IMR-90 (cell line): ENCODE results near the gene SUPT3H. TPM values are rescaled to one million over a fixed set of nuclear protein-coding genes. Genes with fewer than 3 reads are reported as not detected.

Experiments
- ATAC-seq: fragments of 200-7000 bp; cut with Tn5 transposase; 2 replicates; pipeline ENCODE4 v1.9.1; 2020; ENCODE audit warnings: low read depth, mild to moderate bottlenecking, moderate library complexity
- BruUV-seq: library from RNA; stranded (reverse); fragments of 400-500 nt; replicated peaks from 2 replicates; lab custom pipeline; 2021; lab: Mats Ljungman, UMichigan
- CTCF ChIA-PET: fragments of 300-600 bp; formaldehyde crosslinking; extraction: SDS; loops from one replicate; lab custom pipeline; 2021; ENCODE audit warnings: antibody characterized with exemption; lab: Yijun Ruan, JAX
- POLR2A ChIA-PET: fragments of 300-600 bp; sonication (Branson Sonifier 250); formaldehyde crosslinking; loops from one replicate; lab custom pipeline; 2022; ENCODE audit warnings: antibody characterized with exemption; ENCODE audit not compliant: unreplicated experiment; lab: Charles Lee
- DNase-seq: peaks from one replicate; pipeline ENCODE4 v3.0.0; 2013
- H2AFZ ChIP-seq: replicated peaks from 2 replicates; pipeline ENCODE3; 2013; ENCODE audit warnings: low read length, mild to moderate bottlenecking; ENCODE audit not compliant: poor library complexity
- H2AK5ac ChIP-seq: 2 replicates; pipeline ENCODE4 v1.6.1; 2013; ENCODE audit warnings: low read depth, low read length, inconsistent platforms
- H2AK9ac ChIP-seq: replicated peaks from 2 replicates; pipeline ENCODE3; 2013; ENCODE audit warnings: mild to moderate bottlenecking, low read depth, low read length, moderate library complexity; ENCODE audit not compliant: poor library complexity
- H2BK120ac ChIP-seq: 2 replicates; pipeline ENCODE4 v1.6.1; 2013; ENCODE audit warnings: low read depth, low read length, inconsistent platforms
- H2BK15ac ChIP-seq: 3 replicates; pipeline ENCODE4 v1.6.1; 2013; ENCODE audit warnings: low read depth, low read length, inconsistent platforms
- H2BK20ac ChIP-seq: 2 replicates; pipeline ENCODE4 v1.6.1; 2013; ENCODE audit warnings: low read depth, mild to moderate bottlenecking, inconsistent platforms, low read length, moderate library complexity
- H2BK5ac ChIP-seq: 2 replicates; pipeline ENCODE4 v1.6.1; 2013; ENCODE audit warnings: mild to moderate bottlenecking, low read depth, low read length, inconsistent platforms; ENCODE audit not compliant: poor library complexity, severe bottlenecking
- H3K14ac ChIP-seq: replicated peaks from 2 replicates; pipeline ENCODE4 v1.6.1; 2013; ENCODE audit warnings: low read depth, low read length, inconsistent platforms
- H3K18ac ChIP-seq: 2 replicates; pipeline ENCODE4 v1.6.1; 2013; ENCODE audit warnings: low read depth, low read length, control low read depth
- H3K23ac ChIP-seq: 2 replicates; pipeline ENCODE4 v1.6.1; 2013; ENCODE audit warnings: low read depth, low read length, inconsistent platforms
- H3K27ac ChIP-seq: 2 replicates; pipeline ENCODE4 v1.5.1; 2013; ENCODE audit warnings: mild to moderate bottlenecking, control low read depth, low read length; ENCODE audit not compliant: insufficient read depth
- H3K27me3 ChIP-seq: 2 replicates; pipeline ENCODE4 v1.6.1; 2013; ENCODE audit warnings: low read length; ENCODE audit not compliant: control insufficient read depth, insufficient read depth
- H3K36me3 ChIP-seq: 2 replicates; pipeline ENCODE4 v1.6.1; 2013; ENCODE audit warnings: low read length, mixed read lengths; ENCODE audit not compliant: control insufficient read depth, insufficient read depth
- H3K4ac ChIP-seq: 2 replicates; pipeline ENCODE4 v1.6.1; 2013; ENCODE audit warnings: low read depth, low read length, inconsistent platforms
- H3K4me1 ChIP-seq: 2 replicates; pipeline ENCODE4 v1.6.1; 2013; ENCODE audit warnings: low read length, mixed read lengths; ENCODE audit not compliant: control insufficient read depth, insufficient read depth
- H3K4me2 ChIP-seq: 2 replicates; pipeline ENCODE4 v1.6.1; 2013; ENCODE audit warnings: low read depth, mild to moderate bottlenecking, control low read depth, low read length, moderate library complexity
- H3K4me3 ChIP-seq: 2 replicates; pipeline ENCODE4 v1.5.1; 2013; ENCODE audit warnings: low read depth, mild to moderate bottlenecking, control low read depth, low read length, moderate library complexity; ENCODE audit not compliant: insufficient read depth
- H3K56ac ChIP-seq: 2 replicates; pipeline ENCODE4 v1.6.1; 2013; ENCODE audit warnings: low read length, inconsistent platforms; ENCODE audit not compliant: insufficient read depth; ENCODE audit errors: extremely low read depth
- H3K79me1 ChIP-seq, 2 experiments: 2 replicates each; pipeline ENCODE4 v1.6.1; 2013; ENCODE audit warnings: low read length in 2 of 2, inconsistent platforms in 1 of 2, low read depth in 1 of 2
- H3K9ac ChIP-seq: 2 replicates; pipeline ENCODE4 v1.6.1; 2013; ENCODE audit warnings: low read depth, low read length, control low read depth
- H3K9me1 ChIP-seq: 2 replicates; pipeline ENCODE4 v1.6.1; 2013; ENCODE audit warnings: low read length, inconsistent platforms; ENCODE audit not compliant: insufficient read depth
- H3K9me3 ChIP-seq: 2 replicates; pipeline ENCODE4 v1.6.1; 2013; ENCODE audit warnings: low read length; ENCODE audit not compliant: control insufficient read depth, insufficient read depth
- H4K20me1 ChIP-seq: 2 replicates; pipeline ENCODE4 v1.6.1; 2013; ENCODE audit warnings: low read length, inconsistent platforms; ENCODE audit not compliant: insufficient read depth
- H4K5ac ChIP-seq: 2 replicates; pipeline ENCODE4 v1.6.1; 2013; ENCODE audit warnings: mild to moderate bottlenecking, low read depth, low read length, control low read depth
- H4K8ac ChIP-seq, 2 experiments: 2 replicates each; pipeline ENCODE4 v1.6.1; 2013; ENCODE audit warnings: low read depth in 2 of 2, low read length in 2 of 2, control low read depth in 1 of 2, inconsistent platforms in 1 of 2
- H4K91ac ChIP-seq: 2 replicates; pipeline ENCODE4 v1.6.1; 2013; ENCODE audit warnings: low read depth, low read length, inconsistent platforms; ENCODE audit not compliant: insufficient read depth
- BHLHE40 ChIP-seq: fragments of 150-350 bp; IDR thresholded peaks from 2 replicates; pipeline ENCODE4 v1.6.1; 2016; ENCODE audit warnings: mild to moderate bottlenecking, low read depth, low read length
- CEBPB ChIP-seq: IDR thresholded peaks from 2 replicates; pipeline ENCODE4 v1.6.1; 2012; ENCODE audit warnings: low read depth, low read length, improper control_type of control experiment
- CHD1 ChIP-seq: IDR thresholded peaks from 2 replicates; pipeline ENCODE4 v1.6.1; 2012; ENCODE audit warnings: low read depth, low read length, improper control_type of control experiment
- CTCF ChIP-seq: conservative IDR thresholded peaks from 2 replicates; pipeline ENCODE4 v1.5.1; 2012; ENCODE audit warnings: mild to moderate bottlenecking, low read depth, low read length, improper control_type of control experiment
- MAFK ChIP-seq: IDR thresholded peaks from 2 replicates; pipeline ENCODE4 v1.6.1; 2012; ENCODE audit warnings: low read depth, low read length, improper control_type of control experiment
- MAZ ChIP-seq: IDR thresholded peaks from 2 replicates; pipeline ENCODE4 v1.6.1; 2012; ENCODE audit warnings: low read depth, mild to moderate bottlenecking, low read length, improper control_type of control experiment, moderate library complexity, borderline replicate concordance
- MXI1 ChIP-seq: IDR thresholded peaks from 2 replicates; pipeline ENCODE4 v1.6.1; 2012; ENCODE audit warnings: low read depth, mild to moderate bottlenecking, low read length, moderate library complexity, borderline replicate concordance
- NFE2L2 ChIP-seq: fragments of 150-350 bp; IDR thresholded peaks from 2 replicates; pipeline ENCODE4 v1.6.1; 2016; ENCODE audit warnings: low read depth, mild to moderate bottlenecking, low read length
- POLR2A ChIP-seq: IDR thresholded peaks from 2 replicates; pipeline ENCODE4 v1.6.1; 2012; ENCODE audit warnings: mild to moderate bottlenecking, low read depth, low read length
- RAD21 ChIP-seq: IDR thresholded peaks from 2 replicates; pipeline ENCODE4 v1.6.1; 2012; ENCODE audit warnings: low read length, improper control_type of control experiment
- RCOR1 ChIP-seq: IDR thresholded peaks from 2 replicates; pipeline ENCODE4 v1.6.1; 2012; ENCODE audit warnings: mild to moderate bottlenecking, low read length, improper control_type of control experiment; ENCODE audit not compliant: insufficient replicate concordance
- RFX5 ChIP-seq: IDR thresholded peaks from 2 replicates; pipeline ENCODE4 v1.8.0; 2012; ENCODE audit warnings: low read depth, mild to moderate bottlenecking, low read length, moderate library complexity
- SMC3 ChIP-seq: fragments of 150-350 bp; IDR thresholded peaks from 2 replicates; pipeline ENCODE4 v1.6.1; 2016; ENCODE audit warnings: low read depth, mild to moderate bottlenecking, antibody characterized with exemption, low read length, moderate library complexity
- WGBS, 2 experiments: methylation state at CpG; one replicate each; pipeline versions ENCODE4 v1.1.5 to v1.1.7; 2013; ENCODE audit warnings: missing lambda C conversion rate in 2 of 2; ENCODE audit not compliant: insufficient read length in 1 of 2; ENCODE audit errors: extremely low coverage in 2 of 2; 5-methylcytosine and 5-hydroxymethylcytosine counted together
- dilution Hi-C: fragments of 300-500 bp; cut with HindIII; formaldehyde crosslinking; loops from one replicate; pipeline ENCODE4 v1.14.3; 2018; ENCODE audit warnings: low sequenced_read_pairs; ENCODE audit not compliant: unreplicated experiment
- in situ Hi-C: fragments of 300-500 bp; cut with MboI; formaldehyde crosslinking; loops from 3 replicates; pipeline ENCODE4 v1.14.3; 2019; ENCODE audit warnings: low sequenced_read_pairs, inconsistent platforms, mixed read lengths
- intact Hi-C: fragments of 100-400 bp; cut with micrococcal nuclease; formaldehyde crosslinking; loops from 2 replicates; pipeline ENCODE4 v1.10.0; 2022
- polyA plus RNA-seq, 3 experiments: library from polyadenylated mRNA; depleted of rRNA; stranded (reverse); fragments of >200 nt; gene quantifications; 2 replicates each; pipeline ENCODE4 v1.2.3, GENCODE V29; 2012; ENCODE audit warnings: low replicate concordance in 1 of 3
- total RNA-seq: library from RNA; depleted of rRNA; stranded (reverse); fragments of >200 nt; gene quantifications from 2 replicates; pipeline ENCODE4 v1.2.3, GENCODE V29; 2012
- TF ChIP-seq, protein P1 (sequence below): fragments of 150-350 bp; IDR thresholded peaks from 2 replicates; pipeline ENCODE4 v1.6.1; 2017; ENCODE audit warnings: mild to moderate bottlenecking, antibody characterized with exemption, low read length, low read depth
- TF ChIP-seq, protein P2 (sequence below): fragments of 150-350 bp; IDR thresholded peaks from 2 replicates; pipeline ENCODE4 v1.6.1; 2016; ENCODE audit warnings: low read depth, mild to moderate bottlenecking, low read length, moderate library complexity, borderline replicate concordance

The SUPT3H gene
- total and polyA plus RNA-seq, 2 of the 4 experiments (the other 2 are of a cell fraction), result 4.5 to 5.0 TPM

DNA sequence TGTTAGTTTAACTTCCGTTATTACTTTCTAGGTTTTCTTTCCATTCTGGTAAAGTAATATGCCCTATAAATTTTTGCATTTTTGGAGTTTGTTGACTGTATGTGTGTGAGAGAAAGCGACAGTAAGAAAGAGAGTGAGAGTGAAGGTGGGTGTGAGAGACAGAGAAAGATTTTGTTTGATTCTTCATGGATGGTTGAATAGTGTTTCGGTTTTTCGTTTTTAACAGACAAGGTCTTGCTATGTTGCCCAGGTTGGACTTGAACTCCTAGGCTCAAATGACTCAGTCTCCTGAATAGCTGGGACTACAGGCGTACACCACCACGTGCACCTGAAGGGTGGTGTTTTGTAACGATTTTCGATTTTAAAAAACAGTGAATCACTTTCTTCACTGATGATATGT, 378.7 kb downstream of the SUPT3H start:
- dilution Hi-C loops, result no loop called here
- WGBS, 2 experiments, result 90% methylated on average over 2 of the region's 8 CpGs; no CpG with 5 or more reads in 1 of the 2 experiments

More for the DNA sequence above, 378.7 kb downstream of the SUPT3H start:
- H2BK120ac ChIP-seq, result no peak overlapping the region
- no peak for ATAC-seq
- no peak overlapping the region for H3K27ac ChIP-seq
- H2BK15ac ChIP-seq, result no peak overlapping the region
- no peak overlapping the region for H2BK20ac ChIP-seq
- no peak overlapping the region for H4K5ac ChIP-seq
- H3K4me1 ChIP-seq, result no peaks in the 10 kb centered on the region
- H3K18ac ChIP-seq, result no peak overlapping the region
- H4K8ac ChIP-seq, result no peak overlapping the region
- H2AFZ ChIP-seq, result no peak overlapping the region
- no peak overlapping the region for H4K91ac ChIP-seq
- H4K20me1 ChIP-seq, result no peaks in the 10 kb centered on the region
- no peak overlapping the region for H3K4me2 ChIP-seq
- no peaks in the 10 kb centered on the region for H3K27me3 ChIP-seq
- H3K9ac ChIP-seq, result no peak overlapping the region
- H3K79me1 ChIP-seq, result no peaks in the 10 kb centered on the region
- no peaks in the 10 kb centered on the region for H3K36me3 ChIP-seq
- DNase-seq, result no peak
- no peak overlapping the region for H2AK9ac ChIP-seq
- TF ChIP-seq BHLHE40 (no peak), MXI1 (no peak), RCOR1 (no peak), RAD21 (no peak), RFX5 (no peak), NFE2L2 (no peak), POLR2A (no peak), CTCF (no peak), MAZ (no peak), CEBPB (no peak), MAFK (no peak), CHD1 (no peak), SMC3 (no peak)
- TF ChIP-seq, protein P1, sequence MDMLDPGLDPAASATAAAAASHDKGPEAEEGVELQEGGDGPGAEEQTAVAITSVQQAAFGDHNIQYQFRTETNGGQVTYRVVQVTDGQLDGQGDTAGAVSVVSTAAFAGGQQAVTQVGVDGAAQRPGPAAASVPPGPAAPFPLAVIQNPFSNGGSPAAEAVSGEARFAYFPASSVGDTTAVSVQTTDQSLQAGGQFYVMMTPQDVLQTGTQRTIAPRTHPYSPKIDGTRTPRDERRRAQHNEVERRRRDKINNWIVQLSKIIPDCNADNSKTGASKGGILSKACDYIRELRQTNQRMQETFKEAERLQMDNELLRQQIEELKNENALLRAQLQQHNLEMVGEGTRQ, result no peak
- TF ChIP-seq, protein P2, sequence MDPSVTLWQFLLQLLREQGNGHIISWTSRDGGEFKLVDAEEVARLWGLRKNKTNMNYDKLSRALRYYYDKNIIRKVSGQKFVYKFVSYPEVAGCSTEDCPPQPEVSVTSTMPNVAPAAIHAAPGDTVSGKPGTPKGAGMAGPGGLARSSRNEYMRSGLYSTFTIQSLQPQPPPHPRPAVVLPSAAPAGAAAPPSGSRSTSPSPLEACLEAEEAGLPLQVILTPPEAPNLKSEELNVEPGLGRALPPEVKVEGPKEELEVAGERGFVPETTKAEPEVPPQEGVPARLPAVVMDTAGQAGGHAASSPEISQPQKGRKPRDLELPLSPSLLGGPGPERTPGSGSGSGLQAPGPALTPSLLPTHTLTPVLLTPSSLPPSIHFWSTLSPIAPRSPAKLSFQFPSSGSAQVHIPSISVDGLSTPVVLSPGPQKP, result no peak
- intact Hi-C loops (no loop called here), in situ Hi-C loops (no loop called here)
- H3K9me3 ChIP-seq, result no peaks in the 10 kb centered on the region
- H3K56ac ChIP-seq, result no peak overlapping the region
- H3K4ac ChIP-seq, result no peak overlapping the region
- ChIA-PET CTCF (no interaction called here), POLR2A (no interaction called here)
- H2AK5ac ChIP-seq, result no peak overlapping the region
- BruUV-seq, result no TSS peak
- H3K4me3 ChIP-seq, result no peak overlapping the region
- peak overlapping the region; percentile 1; the same call in 1 of the 2 replicates for H3K14ac ChIP-seq
- no peak overlapping the region for H3K23ac ChIP-seq
- no peak overlapping the region for H2BK5ac ChIP-seq
- no peaks in the 10 kb centered on the region for H3K9me1 ChIP-seq
